H1 (cell line): ENCODE measurements around the gene STK40. TPM values are rescaled to one million over a fixed set of nuclear protein-coding genes. Genes with fewer than 3 reads are reported as not detected.

Source experiments
- GTF2F1 ChIP-seq: IDR thresholded peaks from 2 replicates; pipeline ENCODE4 v1.6.1; 2012; ENCODE audit warnings: low read depth, low read length, improper control_type of control experiment, borderline replicate concordance
- KDM4A ChIP-seq: IDR thresholded peaks from one replicate; pipeline ENCODE4 v1.7.1; 2012; ENCODE audit warnings: low read depth, mild to moderate bottlenecking, moderate library complexity, low read length, inconsistent platforms; ENCODE audit not compliant: severe bottlenecking
- polyA plus RNA-seq, 7 experiments: library from polyadenylated mRNA; depleted of rRNA in 3 of 7; stranded (reverse) in 5 of 7; unstranded in 2 of 7; fragments of >200 nt in 5 of 7; fragments of 200-250 nt in 2 of 7; gene quantifications; 1 replicate in 5 of 7; 2 replicates in 1 of 7; 4 replicates in 1 of 7; pipeline versions ENCODE4 v1.2.1 to v1.2.3, GENCODE V29; 2011 to 2013; ENCODE audit warnings: missing spikeins in 2 of 7, mixed read lengths in 2 of 7
- total RNA-seq: library from RNA; stranded (reverse); fragmentation: NEBNext Ultra II Directional; extraction: Animal tissue kit (Norgen Biotek cat#: 25700); gene quantifications from 2 replicates; pipeline ENCODE4 v1.2.1, GENCODE V29; 2021
- TF ChIP-seq, protein P1 (sequence below), 3 experiments: IDR thresholded peaks; 1 replicate in 2 of 3; 2 replicates in 1 of 3; pipeline versions ENCODE4 v1.5.1 to v1.6.1; 2011; ENCODE audit warnings: low read length in 3 of 3, mild to moderate bottlenecking in 3 of 3, inconsistent platforms in 2 of 3, low read depth in 1 of 3, moderate library complexity in 1 of 3; ENCODE audit not compliant: insufficient read depth in 1 of 3; ENCODE audit errors: control extremely low read depth in 1 of 3

STK40 gene
- total and polyA plus RNA-seq, 2 of the 8 experiments (the other 6 are each of a cell fraction or from before 2014, with no cell fraction given): 13.6 to 28.6 TPM

DNA sequence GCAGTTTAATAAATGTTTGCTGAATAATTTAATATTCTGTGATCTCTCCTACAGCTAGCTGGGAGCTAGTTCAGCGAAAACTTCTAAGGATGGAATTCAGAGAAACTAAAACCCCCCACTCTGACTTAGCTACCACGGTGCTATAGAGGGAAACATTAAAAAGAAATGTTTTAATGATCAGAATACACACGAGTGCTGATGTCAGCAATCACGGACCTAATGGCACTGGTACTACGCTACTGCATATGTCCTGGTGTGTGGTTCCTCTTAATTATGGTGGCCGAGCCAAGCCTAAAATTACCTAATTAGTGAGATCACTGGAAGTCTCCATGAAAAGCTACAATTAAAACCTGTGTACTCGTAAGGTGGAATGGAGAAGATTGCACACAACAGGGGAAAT is 35.9 kb upstream of the STK40 start (continued):
- TF ChIP-seq, protein P1, sequence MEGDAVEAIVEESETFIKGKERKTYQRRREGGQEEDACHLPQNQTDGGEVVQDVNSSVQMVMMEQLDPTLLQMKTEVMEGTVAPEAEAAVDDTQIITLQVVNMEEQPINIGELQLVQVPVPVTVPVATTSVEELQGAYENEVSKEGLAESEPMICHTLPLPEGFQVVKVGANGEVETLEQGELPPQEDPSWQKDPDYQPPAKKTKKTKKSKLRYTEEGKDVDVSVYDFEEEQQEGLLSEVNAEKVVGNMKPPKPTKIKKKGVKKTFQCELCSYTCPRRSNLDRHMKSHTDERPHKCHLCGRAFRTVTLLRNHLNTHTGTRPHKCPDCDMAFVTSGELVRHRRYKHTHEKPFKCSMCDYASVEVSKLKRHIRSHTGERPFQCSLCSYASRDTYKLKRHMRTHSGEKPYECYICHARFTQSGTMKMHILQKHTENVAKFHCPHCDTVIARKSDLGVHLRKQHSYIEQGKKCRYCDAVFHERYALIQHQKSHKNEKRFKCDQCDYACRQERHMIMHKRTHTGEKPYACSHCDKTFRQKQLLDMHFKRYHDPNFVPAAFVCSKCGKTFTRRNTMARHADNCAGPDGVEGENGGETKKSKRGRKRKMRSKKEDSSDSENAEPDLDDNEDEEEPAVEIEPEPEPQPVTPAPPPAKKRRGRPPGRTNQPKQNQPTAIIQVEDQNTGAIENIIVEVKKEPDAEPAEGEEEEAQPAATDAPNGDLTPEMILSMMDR (IDR thresholded peaks at IDR 0.05; ENCODE audit: control extremely low read depth in 1 of 3, insufficient read depth in 1 of 3, low read depth in 1 of 3, low read length in 3 of 3): no peak
- TF ChIP-seq KDM4A (no peak), GTF2F1 (no peak)
